ENCODE measurements around the gene PRKCB.

DNA sequence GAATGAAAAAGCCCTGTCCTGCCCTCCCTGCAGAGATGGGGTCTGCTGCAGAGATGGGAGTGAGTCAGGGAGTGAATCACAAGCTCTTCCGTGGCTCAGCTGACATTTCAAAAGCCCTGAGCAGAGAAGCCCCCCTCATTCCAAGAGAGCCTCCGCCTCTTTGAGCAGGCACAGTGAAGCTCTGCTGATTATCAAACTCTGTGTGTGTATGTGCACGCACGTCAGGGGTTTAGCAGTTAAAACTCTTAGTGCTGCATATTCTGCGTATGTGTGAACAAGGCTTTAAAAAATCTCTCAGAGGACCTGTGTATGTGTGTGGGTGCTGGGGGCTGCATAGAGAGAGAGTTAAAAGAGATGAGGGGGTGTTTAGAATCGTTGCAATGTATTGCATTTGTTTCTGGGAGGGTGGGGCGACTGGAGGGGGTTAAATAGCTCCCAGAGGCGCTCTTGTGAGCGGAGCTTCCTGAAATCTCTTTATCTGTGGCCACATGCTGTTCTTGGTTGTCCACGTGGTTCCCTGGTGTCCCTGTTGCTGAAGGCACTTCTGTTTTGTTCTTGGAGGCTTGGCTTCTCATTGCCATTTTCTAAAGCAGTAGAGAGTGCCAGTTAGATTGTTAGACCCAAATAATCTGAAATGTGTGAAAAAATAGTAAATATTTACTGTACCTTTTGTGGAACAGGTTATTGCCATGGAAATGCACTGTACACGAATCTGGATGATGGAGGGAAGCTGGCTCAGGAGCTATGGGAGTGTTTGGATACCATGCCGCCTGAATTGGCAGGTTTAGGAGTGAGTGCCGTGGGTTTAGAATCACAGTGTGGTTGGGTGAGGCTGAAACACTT, 116.6 kb downstream of the PRKCB start:
- TF ChIP-seq CTCF (IDR thresholded peaks at IDR 0.05): no peak
- no peak for TF ChIP-seq POLR2A (IDR thresholded peaks at IDR 0.05)

All from testis (tissue), 2 donors.